HTR-8/SVneo (cell line): ENCODE measurements around the gene GRWD1.

Experiments used
- DNase-seq: peaks from one replicate; pipeline ENCODE4 v3.0.0; 2011; ENCODE audit warnings: low spot score, mixed read lengths; ENCODE audit not compliant: insufficient read length
- FAIRE-seq: peaks from 2 replicates; lab custom pipeline; 2011; peaks lifted over from hg19 to GRCh38; lab: Jason Lieb, UNC

GRWD1 gene

GRCh38 chr19:48455171-48455907, 9.6 kb downstream of the GRWD1 start, which contains the start of gene KCNJ14:
Gene KCNJ14 (plus strand): TSS chr19:48455574. CDS start chr19:48461725, 6,151 bp downstream.
- DNase-seq, result no peak
- FAIRE-seq, result no peak

GRCh38 chr19:48455908-48456562, 10.3 kb downstream of the GRWD1 start:
- FAIRE-seq (no peak), DNase-seq (no peak)

DNA sequence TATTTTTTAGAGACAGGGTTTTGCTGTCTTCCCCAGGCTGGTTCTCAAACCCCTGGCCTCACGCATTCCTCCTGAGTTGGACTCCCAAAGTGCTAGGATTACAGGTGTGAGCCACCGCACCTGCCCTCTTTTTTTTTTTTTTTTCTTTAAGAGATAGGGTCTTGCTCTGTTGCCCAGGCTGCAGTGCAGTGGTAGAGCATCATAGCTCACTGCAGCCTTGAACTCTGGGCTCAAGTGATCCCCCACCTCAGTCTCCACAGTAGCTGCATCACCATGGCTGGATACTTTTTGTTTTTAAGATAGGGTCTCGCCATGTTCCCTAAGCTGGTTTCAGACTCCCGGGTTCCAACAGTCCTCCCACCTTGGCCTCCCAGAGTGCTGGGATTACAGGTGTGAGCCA, 11.1 kb downstream of the GRWD1 start:
- FAIRE-seq (no peak), DNase-seq (no peak)

GRCh38 chr19:48458016-48458415, 12.2 kb downstream of the GRWD1 start:
- DNase-seq, result no peak
- FAIRE-seq, result no peak

GRCh38 chr19:48461651-48461981, 15.8 kb downstream of the GRWD1 start:
- DNase-seq, result no peak
- FAIRE-seq, result no peak

GRCh38 chr19:48461982-48462655, 16.3 kb downstream of the GRWD1 start:
- DNase-seq, result no peak
- FAIRE-seq, result no peak

GRCh38 chr19:48465215-48465614, 19.4 kb downstream of the GRWD1 start:
- DNase-seq (no peak), FAIRE-seq (no peak)

GRCh38 chr19:48466561-48467325, 21.0 kb downstream of the GRWD1 start:
- peak; percentile 28 for FAIRE-seq
- no peak for DNase-seq

DNA sequence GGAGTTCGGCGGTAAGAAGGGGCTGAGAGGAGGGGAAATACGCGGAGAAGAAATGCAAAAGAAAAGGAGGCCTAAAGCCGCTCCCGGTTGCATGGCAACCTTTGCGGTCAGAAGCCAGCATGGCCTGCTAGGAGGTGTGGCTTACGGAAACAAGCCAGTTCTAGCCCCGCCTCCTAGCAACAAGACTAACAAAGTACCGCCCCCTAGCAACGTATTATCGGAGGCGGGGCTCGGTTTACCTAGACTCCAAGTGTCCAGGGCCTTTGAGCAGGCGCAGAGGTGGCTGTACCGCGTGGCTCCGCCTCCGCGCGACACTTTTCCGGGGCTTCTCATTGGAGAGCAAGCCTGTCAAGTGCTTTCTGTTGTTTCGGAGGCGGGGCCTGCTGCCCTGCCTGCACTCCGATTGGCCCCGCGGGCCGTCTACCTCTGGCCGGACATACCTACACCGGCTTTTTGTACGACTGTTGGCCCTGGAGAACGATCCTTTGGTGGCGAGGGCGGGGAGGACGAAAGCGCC, 23.0 kb downstream of the GRWD1 start:
- FAIRE-seq, result peak; percentile 95

GRCh38 chr19:48469289-48469881, 23.6 kb downstream of the GRWD1 start, which contains the start of gene CYTH2:
Gene CYTH2 (plus strand): TSS chr19:48469369. CDS start chr19:48469508, 139 bp downstream.
- DNase-seq (peak; percentile 66), FAIRE-seq (no peak)

More for the DNA sequence above, 23.0 kb downstream of the GRWD1 start:
- DNase-seq, result peak; percentile 98

DNA sequence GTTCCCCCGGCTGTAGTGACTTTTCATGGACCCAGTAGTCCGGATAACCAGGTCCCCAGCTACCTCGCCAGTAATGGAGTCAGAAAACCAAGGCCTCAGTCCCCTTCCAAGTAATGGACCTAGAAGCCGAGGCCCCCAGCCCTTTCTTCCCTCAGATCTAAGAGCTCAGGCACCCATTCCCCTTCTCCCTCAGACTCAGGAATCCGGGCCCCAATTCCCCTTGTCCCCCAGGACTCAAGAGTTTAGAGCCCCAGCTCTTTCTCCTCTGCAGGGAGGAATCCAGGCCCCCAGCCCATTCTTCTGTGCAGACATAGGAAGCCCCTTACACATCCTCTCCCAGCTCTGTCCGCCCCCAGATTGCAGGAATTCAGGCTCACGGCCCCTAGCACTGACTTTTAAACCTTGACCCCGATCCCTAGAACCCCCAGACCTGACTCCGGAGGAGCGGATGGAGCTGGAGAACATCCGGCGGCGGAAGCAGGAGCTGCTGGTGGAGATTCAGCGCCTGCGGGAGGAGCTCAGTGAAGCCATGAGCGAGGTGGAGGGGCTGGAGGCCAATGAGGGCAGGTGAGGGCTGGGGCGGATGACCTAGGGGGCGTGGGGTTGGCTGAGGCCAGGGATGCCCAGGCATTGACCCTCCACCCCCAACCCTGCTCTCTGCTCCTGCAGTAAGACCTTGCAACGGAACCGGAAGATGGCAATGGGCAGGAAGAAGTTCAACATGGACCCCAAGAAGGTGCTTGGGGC, 24.3 kb downstream of the GRWD1 start:
- DNase-seq (no peak), FAIRE-seq (no peak)

DNA sequence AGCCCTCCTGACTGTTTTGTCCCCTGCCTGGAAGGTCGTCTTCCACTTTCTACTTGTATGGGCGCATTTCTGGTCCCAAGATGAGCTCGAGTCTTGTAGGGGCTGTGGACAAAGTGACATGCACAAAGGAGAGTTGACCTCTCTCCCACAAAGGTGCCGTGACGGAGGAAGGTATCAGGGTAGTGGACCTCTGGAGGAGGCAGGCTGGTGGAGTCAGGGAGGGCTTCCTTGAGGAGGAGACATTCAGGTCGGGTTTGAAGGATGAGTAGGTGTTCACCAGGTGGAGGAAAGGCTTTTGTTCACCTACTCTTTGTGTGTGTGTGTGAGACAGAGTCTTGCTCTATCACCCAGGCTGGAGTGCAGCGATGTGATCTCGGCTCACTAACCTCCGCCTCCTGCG, 25.1 kb downstream of the GRWD1 start:
- no peak for DNase-seq
- no peak for FAIRE-seq

DNA sequence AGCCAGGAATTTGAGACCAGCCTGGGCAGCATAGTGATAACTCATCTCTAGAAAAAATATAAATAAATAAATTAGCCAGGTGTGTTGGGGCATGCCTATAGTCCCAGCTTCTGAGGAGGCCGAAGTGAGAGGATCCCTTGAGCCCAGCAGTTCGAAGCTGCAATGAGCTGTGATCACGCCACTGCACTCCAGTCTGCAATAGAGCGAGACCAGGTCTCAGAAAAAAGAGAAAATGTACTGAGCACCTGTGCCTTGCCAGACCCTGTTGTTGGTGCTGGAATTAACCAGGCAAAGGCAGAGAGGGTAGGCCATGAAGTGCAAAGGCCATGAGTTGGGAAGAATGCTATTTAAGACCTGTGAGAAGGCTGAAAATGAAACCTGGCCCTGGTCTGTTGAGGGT, 26.1 kb downstream of the GRWD1 start:
- FAIRE-seq (no peak), DNase-seq (no peak)

GRCh38 chr19:48473161-48473966, 27.6 kb downstream of the GRWD1 start:
- FAIRE-seq, result no peak
- DNase-seq, result no peak

DNA sequence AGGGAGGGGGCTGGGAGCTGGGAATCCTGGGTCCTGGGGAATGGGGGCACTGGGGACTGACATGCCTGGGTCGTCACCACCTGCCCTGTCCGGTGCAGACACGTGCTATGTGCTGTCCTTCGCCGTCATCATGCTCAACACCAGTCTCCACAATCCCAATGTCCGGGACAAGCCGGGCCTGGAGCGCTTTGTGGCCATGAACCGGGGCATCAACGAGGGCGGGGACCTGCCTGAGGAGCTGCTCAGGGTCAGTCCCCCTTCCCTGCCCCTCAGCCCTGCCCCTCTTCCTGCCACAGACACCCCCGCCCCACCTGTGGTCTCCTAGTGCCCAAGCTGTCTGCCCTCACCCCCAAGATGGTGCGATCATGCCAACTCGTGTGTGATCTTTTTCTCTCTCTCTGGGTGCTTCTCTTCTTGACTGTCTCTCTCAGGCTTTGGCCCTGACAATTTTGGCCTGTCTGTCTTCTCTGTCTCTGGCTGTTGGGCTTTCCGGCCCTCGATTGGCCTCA, 28.4 kb downstream of the GRWD1 start:
- DNase-seq, result no peak
- FAIRE-seq, result no peak

DNA sequence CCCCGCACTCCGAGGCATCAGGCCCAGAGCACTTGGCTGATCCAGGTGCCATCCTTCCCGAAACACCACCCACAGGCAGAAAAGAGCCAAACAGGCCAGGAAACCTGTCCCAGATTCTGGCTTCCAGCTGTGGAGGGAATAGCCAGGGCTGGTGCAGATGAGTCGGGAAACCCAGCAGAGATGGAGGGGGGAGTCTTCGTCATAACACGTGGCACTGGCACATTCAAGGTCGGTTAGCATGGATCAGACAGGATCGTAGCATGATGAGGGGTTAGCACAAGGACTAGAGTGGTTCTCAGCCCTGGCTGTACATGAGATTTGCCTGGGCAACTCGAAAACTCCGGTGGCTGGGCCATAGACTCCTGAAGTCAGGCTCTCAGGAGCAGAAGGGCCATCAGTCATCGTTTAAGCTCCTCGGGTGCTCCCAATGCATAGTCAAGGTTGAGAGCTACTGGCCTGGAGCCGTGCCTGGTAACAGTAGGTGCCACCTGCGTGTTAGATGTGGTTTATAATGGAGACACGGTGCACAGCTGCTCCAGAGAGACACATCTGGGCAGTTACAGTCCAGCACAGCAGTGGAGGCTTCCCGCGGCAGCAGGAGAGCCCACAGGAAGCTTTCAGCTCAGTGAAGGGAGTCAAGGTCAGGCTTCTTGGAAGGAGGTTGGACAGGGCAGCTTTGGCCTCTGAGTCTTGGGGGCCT, 29.7 kb downstream of the GRWD1 start:
- no peak for DNase-seq

GRCh38 chr19:48476176-48476575, 30.4 kb downstream of the GRWD1 start:
- FAIRE-seq, result no peak
- no peak for DNase-seq

More for the DNA sequence above, 29.7 kb downstream of the GRWD1 start:
- FAIRE-seq, result no peak
